Anterior cingulate cortex (tissue), 58 donors: ENCODE measurements around the gene DPP6.
"Not testable (repeated sequence)": the region's sequence is repeated elsewhere in the genome, so short reads cannot be mapped to it uniquely, and the experiment has no call there.

Experiments
- DNase-seq, 58 donors: peaks; one replicate each; lab custom pipeline; 2025; lab: John Stamatoyannopoulos, UW

The DPP6 gene

DNA sequence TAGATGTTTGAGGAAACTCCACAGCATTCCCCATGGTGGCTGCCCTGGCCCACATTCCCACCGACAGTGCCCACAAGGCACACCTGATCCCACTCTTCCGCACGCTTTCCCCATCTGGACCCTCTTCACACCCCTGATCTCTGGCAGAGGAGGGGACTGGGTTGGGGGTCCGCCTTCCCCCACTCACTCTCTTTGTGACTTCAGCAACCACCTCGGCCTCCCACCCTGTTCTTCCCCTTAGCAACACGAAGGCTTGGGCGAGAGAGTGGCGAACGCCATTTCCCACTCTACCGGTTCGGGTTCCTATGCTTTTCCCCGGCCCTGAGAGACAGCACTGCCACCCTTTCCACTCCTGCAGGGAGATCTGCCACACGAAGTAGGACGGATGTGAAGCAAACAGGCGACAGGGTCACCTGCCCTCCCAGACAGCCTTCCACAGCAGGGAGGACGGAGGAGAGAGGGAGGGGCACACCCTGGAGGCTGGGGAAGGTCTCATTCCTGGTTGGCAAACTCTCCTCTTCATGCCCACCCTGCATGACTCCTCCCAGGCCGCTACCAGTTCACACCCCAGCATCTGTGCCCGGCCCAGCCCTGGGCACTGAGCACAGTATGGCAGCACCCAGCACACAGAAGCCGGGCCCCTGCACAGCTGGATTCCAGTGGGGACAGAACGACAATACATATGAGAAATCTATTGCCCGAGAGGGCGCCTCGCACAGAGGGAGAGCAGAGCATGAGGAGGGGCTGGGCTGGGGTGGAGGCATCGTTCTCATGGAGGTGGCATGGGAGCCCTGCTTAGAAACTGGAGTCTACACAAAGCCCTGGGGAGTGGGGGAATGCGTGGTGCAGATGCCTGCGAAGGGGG, 857.3 kb downstream of the DPP6 start:
- DNase-seq, result no peak

DNA sequence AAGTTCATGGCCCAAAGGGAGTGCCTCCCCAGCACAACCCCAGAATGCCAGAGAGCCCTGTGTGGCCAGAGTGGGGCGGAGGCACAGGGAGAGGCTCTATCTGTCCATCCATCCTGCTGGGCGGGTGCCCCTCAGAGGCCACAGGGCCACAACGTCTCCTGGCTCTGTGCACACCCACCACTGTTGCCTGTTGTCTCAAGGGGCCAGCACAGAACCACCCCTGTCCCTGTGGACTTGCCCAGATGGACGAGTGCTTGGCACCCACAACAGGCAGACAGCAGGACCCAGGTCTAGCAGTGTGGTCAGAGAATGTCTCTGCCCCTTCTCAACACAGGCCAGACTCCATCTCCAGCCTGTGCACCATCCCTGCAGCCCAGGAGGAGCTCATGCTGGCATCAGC, 857.9 kb downstream of the DPP6 start:
- DNase-seq, result no peak

DNA sequence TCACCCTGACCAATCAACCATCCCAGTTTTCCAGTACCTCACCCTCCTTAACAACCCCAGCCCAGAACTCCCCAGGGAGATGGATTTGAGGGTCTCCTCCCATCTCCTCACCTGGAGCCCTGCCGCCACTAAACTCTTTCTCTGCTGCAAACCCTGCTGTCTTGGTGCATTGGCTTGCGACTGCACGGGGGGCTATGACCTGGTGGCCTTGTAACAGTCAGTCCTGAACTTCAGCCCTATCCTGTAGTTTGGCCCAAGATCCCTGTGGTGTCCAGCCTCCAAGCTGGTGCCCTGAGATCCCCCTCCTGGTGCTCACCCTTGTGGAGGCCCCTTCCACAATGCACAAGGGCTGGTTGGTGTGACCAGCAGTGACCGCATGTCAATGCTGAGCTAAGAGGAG, 858.8 kb downstream of the DPP6 start:
- no peak for DNase-seq

DNA sequence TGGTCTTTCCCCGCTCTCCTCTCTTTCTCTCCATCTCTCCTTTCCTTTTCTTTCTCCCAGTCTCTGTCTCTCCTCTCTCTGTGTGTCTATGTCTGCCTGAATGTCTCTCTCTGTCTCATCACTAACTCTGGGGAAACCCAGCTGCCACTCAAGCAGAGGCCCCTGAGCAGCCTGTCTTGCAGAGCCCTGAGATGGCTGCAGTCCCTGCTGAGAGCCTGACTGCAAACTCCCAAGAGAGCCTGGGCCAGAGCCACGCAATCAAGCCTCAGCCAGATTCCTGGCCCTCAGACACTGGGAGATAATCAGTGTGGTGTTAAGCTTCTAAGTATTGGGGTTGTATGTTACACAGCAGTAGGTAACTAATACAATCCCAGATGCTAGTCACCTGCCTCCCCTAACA, 859.2 kb downstream of the DPP6 start:
- DNase-seq, result no peak

DNA sequence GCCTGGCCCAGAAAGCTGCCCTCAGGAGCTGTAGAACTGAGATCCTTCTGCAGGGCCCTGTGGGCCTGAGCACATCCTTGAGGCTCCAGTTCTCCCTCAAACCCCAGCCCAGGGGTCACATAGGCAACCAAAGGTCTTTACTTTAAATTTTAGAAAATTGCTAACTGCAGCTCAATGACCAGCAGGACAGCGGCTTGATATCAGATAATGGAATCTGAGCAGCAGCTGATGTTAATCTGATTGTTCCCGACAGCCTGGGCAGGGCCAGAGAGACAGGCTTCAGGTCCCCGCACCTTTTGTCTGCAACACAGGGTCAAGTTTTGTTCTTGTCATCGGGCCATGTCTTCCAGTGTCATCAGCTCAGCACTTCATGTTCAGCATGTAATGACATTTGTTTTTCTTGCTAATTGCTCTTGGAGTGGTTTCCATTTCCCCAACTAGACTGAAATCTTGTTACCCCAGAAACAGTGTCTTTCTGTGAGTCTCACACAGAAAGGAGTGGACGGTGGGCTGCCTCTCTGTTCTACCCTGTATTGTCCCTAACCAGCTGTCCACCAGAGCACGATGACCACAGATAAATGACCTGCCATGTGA, 859.8 kb downstream of the DPP6 start:
- no peak for DNase-seq

DNA sequence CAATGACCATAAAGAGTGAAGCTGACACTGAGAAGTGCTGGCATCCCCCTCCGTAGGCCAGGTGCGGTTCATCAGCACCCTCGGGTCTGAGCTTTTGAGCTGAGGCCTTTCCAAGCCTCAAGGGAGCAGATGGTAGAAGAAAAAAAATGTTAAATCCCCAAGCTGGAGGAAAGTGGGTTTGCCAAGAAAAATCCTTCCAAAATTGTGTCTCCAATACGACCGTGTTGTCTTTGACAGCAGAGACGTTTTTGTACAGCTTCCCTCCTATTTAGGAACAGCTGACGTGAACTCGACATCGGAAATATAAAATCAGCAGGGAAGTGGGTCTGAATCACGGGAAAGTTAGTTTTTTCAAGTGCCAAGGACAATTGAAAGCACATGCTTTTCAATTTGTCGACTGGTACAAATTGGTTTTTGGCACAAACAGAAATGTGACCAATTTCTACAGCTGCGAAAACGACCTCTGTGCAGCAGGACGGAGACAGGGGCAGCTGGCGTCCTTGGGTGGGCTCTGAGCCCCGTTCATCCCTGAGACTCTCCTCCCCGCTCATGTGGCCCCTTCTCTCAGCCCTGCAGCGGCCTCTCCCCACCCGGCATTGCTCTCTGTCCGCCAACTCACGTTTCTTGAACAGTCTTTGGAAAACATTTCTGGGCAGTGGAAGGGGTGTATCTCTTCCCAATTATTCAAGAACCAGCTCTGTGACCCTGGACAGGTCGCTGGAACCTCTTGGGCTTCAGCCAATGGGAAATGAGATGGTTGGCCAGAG, 860.9 kb downstream of the DPP6 start:
- DNase-seq, result peak in 14 of 58 donors; percentile 23 to 64 (median 50)

DNA sequence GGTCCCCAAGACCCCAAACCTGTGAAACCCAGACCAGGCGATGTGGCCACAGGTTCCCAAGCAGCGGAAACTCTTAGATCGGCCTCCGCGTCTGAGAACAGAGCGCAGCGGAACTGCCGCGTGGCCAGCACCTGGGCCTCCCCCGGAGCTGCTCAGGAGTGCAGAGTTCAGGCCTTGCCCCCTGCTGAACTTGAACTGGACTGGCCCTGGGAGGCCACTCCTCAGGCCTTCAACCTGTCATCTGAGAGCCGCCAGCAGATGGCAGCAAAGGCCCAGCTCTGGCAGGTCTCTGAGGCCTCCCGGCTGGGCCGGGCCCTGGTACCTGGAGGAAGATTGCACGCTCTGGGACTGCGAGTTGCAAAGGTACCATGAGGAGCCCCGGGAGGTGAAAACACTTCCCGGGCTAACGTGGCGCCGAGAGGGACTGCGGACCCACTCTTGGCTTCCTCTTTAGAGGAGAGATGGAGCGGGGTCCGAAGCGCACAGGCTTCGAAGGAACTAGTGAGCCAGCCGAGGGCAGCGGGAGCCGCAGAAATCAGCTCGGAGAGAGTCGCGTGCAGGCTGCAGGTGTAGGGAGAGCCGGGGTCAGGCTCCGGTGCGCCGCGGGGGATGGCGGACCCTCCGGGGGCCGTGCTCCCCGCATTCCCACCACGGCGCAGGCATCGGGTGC, 861.6 kb downstream of the DPP6 start:
- DNase-seq, result peak in 56 of 58 donors; percentile 10 to 95 (median 72)

DNA sequence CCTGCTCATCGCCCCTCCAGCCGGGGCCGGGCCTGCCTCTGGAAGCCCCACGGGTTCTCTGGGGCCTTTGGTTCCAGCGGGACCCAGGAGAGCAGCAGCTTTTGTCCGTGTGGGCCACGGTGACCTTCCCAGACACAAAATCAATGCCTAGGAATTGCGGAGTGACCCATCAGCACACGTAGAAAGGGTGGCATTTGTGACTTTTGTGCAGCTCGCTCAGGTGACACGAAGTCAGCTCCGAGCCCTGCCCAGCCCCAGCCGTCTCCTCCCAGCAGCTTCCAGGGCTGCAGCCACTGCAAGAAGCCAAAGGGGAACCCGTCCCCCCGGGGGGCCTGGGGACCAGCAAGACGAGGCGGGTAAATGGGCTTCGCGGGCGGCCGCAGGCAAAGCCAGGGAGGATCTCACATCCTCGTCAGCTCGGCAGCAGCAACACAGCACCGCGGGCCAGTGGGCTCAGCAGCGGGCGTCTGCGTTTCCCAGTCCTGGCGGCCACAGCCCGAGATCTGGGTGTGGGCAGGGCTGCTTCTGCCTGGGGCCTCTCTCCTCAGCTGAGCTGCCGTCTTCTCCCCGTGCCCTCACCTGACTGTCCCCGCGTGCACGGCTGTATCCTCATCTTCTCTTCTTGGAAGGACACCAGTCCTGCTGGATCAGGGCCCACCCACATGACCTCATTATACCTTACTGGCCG, 862.3 kb downstream of the DPP6 start:
- no peak for DNase-seq

DNA sequence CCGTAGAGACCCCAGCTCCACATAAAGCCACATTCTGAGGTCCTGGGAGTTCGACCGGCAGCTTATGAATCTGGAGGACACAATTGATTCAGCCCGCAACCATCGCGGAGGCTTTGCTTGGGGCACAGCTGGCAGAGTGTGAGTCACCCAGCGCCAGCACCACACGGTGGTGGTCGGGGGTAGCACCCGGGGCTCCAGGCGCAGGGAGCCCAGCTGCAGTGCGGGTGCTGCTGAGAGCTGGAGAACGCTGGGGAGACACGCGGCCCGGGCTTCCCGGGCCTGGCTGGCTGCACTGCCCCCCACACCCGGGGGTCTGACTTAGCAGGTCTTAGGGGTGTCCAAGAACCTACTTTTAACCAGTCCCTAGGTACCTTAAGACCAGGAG, 862.8 kb downstream of the DPP6 start:
- no peak for DNase-seq

DNA sequence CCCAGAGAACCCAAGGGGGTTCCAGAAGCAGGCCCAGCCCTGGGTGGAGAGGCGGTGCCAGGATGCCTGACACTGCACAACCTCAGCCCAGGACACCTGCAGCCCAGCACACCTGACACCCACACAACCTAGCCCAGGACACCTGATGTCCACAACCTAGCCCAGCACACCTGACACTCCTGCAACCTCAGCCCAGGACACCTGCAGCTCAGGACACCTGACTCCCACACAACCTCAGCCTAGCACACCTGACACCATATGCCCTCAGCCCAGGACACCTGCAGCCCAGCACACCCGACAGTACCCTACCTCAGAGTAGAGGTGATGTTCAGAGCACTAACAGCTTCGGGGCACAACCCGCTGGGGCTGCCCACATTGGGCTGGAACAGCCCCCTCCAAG, 863.4 kb downstream of the DPP6 start:
- DNase-seq, result no peak

DNA sequence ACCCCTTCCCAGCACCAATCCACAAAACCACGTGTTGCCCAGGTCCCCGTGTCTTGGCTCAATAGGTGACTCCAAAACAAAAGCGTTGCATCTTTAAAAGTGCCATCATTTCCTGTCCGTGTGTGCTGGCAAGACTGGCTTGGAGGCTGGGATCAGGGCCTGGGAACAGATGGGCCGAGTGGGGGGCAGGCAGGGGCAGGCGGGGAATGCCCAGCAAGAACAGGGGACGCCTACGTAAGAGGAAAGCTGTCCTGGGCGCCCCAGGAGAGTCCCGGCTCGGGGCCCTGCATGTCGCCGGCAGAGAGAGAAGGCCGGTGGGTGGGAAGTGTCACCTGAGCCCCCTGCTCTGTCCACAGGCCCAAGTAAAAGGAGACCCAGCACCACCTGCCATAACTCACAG, 864.2 kb downstream of the DPP6 start:
- DNase-seq, result no peak

DNA sequence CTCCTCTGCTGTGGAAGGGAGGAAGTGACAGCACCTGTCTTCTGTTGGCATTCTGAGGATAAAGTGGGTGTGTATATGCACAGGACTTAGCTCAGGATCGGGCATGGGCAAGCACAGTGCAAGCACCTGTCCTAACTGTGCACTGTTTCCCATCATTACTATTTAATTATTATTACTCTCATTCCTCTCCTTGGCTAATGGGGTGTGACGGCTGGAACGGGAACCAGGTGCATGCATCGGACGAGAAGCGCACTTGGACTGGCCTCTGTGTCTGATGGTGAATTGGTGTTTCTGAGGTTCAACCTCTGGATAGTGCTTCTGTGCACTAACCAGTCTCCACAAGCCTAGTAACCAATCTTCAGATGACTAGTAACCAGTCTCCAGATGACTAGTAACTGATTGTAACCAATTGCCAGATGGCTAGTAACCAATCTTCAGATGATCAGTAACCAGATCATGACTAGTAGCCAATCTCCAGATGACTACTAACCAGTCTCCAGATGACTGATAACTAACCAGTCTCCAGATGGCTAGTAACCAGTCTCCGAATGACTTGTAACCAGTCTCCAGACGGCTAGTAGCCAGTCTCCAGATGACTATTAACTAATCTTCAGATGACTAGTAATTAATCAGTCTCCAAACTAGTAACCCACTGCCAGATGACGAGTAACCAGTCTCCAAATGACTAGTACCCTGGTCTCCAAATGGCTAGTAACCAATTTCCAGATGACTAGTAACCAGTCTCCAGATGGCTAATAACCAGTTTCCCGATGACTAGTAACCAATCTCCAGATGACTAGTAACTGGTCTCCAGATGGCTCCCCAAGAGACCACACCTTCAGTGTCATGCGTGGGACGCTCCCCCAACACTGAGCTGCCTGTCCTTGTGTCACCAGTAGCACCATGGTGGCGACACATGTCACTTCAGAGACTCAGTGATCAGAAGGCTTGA, 864.9 kb downstream of the DPP6 start:
- DNase-seq, result no peak

DNA sequence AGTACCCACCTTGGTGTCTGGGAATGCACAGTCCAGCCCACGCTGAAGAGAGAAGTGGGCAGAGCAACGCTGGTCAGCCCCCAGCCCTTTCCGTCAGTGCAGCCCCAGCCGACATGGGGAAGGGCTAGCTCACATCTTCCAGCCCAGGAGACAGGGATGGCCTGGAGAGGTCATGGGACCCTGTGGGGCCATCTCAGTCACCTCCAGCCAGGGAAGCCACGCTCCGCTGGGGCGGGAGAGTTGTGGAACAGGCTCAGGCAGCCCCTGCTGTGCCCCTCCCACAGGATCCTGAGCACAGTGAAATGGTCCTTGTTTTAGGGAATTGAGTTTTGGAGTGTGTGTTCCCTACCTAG, 865.6 kb downstream of the DPP6 start:
- DNase-seq, result no peak

DNA sequence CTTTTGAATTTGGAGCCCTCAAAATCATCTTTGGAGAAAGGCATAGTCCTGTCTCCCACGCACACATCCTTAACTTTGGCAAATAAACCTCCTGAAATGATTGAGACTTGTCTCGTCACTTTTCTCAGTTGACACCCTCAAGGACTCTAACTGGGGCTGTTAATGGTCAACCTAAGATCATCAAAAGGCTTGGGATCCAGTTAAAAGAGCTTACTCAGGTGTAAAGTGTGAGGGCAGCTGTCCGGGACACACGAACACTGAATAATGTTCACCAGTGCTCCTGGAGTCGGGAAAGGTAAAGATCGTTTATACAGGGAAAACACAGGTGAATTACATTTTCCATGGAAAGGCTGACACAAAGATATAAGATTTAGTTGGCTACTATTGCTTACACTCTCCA, 866.1 kb downstream of the DPP6 start:
- DNase-seq, result no peak

DNA sequence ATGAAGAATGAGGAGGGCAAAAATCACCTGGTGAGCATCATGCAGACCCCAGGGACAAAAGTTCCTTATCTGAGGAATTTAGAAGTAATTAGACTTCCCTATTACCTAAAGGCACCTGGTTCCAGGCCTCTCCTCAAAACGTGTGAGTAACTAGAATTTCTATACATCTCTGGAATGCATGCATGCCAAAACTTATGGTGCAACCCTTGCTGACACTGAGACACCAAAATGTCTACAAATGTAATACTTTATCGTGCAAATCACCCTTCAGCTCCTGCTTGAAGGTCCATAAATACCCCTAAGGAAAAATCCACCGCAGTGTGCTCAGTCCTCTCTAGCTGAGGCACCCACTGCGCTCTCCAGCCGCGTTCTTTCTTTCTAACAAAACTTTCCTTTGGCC, 866.5 kb downstream of the DPP6 start:
- DNase-seq, result no peak

DNA sequence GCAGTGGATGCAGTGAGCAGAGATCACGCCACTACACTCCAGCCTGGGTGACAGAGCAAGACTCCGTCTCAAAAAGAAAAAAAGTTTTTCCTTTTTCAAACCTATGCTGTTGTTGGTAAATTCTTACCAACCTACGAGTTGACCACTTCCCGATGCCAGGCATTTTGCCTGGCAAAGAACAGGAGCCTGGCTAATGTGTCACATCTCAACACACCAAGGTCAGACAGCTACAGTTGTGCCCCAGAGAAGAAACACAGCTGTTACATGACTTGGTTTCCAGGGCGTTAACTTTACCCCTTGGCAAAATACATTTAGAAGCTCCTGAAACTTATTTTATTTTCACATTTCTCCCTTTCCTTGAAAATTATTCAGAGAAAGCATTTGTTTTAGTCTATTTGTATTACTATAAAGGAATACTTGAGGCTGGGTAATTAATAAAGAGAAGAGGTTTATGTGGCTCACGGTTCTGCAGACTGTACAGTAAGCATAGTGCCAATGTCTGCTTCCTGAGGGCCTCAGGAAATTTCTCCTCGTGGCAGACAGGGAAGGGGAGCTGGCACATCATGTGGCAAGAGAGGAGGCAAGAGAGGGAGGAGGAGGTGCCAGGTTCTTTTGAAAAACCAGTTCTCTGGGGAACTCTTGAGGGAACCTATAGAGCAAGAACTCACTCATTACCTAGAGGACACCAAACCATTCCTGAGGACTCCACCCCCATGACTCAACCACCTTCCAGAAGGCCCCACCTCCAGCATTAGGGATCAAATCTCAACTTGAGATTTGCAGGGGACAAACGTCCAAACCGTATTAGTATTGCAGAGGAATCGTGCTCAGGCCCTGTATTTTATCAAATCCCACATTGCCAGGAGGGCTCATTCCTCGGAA, 867.4 kb downstream of the DPP6 start:
- no peak for DNase-seq

DNA sequence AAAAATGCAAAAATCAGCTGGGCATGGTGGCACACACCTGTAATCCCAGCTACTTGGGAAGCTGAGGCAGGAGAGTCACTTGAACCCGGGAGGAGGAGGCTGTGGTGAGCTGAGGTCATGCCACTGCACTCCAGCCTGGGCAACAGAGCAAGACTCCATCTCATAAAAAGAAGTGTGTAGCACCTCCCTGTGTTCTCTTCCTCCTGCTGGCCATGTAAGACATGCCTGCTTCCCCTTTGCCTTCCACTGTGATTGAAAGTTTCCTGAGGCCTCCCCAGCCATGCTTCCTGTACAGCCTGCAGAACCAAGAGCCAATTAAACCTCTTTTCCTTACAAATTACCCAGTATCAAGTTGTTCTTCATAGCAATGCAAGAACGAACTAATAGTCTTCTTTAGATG, 870.3 kb downstream of the DPP6 start:
- DNase-seq, result not testable (repeated sequence)

DNA sequence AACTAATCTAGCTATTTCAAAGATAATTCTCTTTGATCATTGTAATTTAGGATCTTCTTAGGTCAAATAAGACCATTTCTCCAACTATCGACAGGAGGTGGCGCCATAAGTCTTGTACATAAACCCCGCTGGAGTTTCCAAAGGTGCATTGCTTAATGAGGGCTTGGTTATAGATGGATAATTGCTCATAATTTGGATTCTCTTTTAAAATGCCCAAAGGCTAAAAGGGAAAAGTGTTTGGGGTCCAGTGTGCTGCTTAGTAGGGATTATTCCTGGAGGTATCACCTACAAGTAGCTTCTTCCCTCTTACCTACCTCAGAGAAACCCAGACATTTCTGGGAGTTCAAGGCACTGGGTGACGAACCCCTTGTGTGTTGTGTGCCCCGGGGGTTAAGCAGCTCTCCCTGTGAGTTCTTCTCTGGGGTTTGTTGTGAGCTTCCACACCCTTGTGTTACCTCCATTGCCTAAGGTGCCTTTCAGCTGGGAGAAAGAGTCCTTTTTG, 875.5 kb downstream of the DPP6 start:
- peak in 41 of 58 donors; percentile 13 to 81 (median 46) for DNase-seq
